Fibroblast of lung (primary cell): ENCODE results near the gene ERMAP.

Experiments used
- CTCF ChIP-seq, 2 donors: IDR thresholded peaks in 1 of 2; conservative IDR thresholded peaks in 1 of 2; 1 replicate in 1 of 2; 2 replicates in 1 of 2; pipeline ENCODE4 v1.5.1; 2011 to 2012; ENCODE audit warnings: low read length in 2 of 2, control low read depth in 1 of 2, inconsistent platforms in 1 of 2, low read depth in 1 of 2, mild to moderate bottlenecking in 1 of 2
- EZH2 ChIP-seq: IDR thresholded peaks from 2 replicates; pipeline ENCODE4 v1.5.1; 2012; ENCODE audit warnings: low read length, control low read depth, mild to moderate bottlenecking; ENCODE audit errors: missing control alignments

- no peak for TF ChIP-seq CTCF (conservative IDR thresholded peaks at IDR 0.05 in 1 of 2, IDR thresholded peaks at IDR 0.05 in 1 of 2; ENCODE audit: low read depth in 1 of 2, low read length in 2 of 2)
- TF ChIP-seq EZH2, result no peak
These were observed 32.1 kb downstream of the ERMAP start for GRCh38 chr1:42848823-42849537.
